GM19023 (cell line): ENCODE results near the gene SNX22.

Experiments
- ATAC-seq: cut with Tn5 transposase; IDR thresholded peaks from one replicate; pipeline ENCODE4 v1.9.1; 2021; ENCODE audit warnings: mild to moderate bottlenecking, moderate library complexity; ENCODE audit not compliant: unreplicated experiment

Gene SNX22

DNA sequence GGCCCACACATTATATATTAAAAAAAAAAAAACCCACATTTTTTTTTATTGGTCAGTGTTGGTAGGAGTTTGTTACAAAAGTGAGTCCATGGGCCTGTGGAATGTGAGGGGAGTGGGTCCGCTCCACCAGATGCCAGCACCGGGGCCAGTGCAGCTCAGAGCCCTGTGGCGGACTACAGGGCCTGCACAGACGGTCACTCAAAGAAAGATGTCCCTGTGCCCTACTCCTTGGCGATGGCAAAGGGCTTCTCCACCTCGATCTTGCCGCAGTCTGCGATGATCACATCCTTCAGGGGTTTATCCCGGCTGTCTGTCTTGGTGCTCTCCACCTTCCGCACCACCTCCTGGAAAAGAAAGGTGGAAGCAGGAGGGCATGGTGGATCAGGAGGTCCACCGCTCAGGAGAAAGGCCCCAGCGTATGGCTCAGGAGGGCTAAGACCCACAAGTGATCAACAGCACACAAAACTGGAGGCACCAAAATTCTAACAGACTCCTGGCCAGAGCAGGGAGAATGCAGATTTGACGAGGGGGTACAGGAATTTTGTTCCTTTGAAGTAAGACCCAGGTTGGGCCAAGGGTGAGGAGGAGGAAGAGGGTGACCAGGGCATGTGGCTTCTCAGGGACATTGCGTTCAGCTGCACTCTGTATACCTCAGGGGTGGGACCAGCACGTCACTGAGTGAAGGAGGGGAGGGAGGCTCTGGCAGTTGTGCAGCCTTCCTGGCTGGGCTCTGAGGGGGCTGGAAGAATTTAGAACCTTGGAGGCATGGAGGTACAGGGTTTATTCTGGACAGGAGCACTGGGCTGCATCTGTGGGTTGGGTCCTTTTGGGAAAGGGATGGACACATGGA is 4.5 kb downstream of the SNX22 start:
- ATAC-seq: no peak

DNA sequence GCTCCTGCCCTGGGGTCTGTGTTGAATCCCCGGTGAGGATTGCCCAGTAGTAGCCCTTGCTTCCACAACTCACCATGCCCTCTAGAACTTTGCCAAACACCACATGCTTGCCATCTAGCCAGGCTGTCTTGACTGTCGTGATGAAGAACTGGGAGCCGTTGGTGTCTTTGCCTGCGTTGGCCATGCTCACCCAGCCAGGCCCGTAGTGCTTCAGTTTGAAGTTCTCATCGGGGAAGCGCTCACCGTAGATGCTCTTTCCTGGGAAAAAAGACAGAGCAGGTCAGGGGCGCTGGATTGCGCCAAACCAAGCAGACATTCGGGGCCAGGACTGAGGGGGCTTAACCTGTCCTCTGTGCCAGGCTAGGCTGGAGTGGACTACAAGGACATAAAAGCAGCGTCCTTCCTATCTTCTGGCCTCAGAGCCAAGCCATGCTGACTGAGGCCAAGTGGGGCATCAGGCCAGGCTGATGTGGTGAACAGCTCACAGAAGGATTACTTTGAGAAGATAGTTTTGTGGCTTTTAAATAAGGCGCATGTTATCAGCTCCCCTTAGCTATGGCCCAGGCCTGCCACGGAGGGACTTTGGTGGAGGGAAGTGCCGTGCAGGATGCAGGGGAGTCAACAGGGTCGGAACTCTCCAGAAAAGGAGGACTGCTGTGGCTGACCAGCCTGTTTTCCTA is 5.3 kb downstream of the SNX22 start:
- ATAC-seq: no peak

DNA sequence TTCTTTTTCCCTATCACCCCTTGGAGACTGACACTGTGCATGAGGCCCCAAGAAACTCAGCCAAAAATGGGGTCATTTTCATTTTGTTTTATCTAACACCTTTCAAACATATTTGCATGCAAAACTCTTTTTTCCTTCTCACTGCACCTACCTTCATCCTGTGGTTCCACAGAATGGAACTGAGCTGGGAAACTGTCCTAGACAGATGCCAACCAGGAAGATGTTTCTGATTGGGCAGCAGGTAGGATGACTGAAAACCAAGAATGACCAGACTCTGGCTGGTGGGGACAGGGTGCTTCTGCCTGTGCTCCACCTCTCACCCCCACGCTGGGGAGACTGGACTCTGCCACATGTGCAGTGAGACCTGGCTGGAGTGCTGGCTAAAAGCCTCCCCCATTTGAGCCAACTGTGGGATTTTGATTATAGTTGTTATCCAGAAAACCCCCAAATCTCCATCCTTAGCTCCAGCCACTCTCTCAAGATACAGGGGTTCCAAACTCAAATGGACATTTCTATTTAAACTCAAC is 6.1 kb downstream of the SNX22 start:
- no peak for ATAC-seq

DNA sequence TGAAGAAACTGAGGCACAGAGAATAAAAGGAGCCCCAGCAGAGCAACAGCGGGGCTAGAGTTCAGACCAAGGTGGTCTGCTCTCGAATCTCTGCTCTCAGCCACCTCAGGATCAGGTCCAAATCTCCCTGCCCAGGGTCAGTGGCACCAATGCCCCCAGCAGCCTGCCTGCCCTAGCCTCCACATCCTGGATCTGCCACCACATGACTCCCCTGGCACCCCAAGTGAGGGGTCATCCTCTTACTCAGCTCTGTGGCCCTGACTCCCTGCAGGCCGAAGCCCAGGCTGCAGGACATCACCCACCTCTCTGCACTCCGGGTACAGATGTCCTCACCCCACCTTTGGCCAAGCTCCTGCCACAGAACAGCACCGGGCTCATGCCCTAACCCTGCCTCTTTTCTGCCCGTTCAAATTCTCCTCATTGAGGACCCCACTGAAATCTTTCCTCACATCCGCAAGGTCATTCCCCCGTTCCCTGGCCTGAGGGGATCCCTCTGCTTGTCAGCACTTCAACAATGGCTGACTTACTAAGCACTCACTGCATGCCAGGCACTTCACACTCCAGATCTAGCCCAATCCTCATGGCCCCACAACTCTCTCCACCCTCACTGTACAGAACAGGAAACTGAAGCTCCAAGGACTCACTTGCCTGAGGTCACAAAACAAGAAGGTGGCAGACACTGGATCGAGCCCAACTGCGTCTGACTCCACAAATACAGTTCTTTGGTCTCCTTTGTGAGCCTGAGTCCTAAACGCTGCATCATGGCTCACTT is 7.0 kb downstream of the SNX22 start:
- ATAC-seq: no peak

DNA sequence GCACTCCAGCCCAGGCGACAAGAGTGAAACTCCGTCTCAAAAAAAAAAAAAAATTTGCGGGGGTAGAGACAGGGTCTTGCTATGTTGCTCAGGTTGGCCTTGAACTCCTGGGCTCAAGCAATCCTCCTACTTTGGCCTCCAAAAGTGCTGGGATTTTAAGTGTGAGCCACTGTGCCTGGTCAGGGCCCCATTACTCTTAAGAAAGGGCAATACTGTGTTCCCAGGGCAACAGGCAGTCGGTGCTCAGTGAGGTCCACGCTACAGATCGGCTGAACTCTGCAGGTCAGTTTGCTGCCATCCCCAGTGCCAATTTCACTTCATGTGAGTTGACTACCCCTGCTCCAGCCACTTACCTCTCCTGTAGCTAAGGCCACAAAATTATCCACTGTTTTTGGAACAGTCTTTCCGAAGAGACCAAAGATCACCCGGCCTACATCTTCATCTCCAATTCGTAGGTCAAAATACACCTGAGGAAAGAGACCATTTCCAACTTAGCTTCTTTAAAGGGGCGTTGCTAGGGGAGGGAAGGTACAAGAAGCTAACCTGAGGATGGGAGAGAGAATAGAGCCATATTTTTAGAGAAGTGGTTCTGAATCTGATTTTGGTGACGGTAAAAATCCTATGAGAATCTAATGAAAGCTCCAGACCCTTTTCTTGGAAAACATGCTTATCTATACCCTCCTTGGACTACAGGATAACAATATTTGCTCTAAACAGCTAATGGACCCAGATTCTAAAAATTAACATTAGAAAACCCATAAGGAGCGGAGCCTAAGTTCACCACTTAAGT is 10.4 kb downstream of the SNX22 start:
- ATAC-seq: no peak

DNA sequence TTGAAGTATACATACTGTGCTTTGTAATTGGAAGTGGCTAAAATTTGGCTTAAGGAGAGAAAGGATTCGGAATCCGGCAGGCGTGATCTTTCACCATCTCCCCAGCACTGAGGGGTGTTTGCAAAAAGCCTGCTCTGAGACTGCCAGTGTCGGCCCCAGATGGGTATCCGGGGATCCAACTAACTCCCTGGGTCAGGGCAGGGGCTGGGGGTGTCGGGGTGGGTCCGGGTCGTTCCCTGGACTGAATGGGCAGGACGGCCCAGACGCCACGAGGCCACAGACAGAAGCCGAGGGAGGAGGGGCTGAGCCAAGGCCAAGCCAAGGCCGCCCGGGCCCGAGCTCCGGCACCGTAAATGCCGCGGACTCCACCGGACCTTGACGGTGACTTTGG is 10.9 kb downstream of the SNX22 start:
- ATAC-seq: peak; percentile 27

DNA sequence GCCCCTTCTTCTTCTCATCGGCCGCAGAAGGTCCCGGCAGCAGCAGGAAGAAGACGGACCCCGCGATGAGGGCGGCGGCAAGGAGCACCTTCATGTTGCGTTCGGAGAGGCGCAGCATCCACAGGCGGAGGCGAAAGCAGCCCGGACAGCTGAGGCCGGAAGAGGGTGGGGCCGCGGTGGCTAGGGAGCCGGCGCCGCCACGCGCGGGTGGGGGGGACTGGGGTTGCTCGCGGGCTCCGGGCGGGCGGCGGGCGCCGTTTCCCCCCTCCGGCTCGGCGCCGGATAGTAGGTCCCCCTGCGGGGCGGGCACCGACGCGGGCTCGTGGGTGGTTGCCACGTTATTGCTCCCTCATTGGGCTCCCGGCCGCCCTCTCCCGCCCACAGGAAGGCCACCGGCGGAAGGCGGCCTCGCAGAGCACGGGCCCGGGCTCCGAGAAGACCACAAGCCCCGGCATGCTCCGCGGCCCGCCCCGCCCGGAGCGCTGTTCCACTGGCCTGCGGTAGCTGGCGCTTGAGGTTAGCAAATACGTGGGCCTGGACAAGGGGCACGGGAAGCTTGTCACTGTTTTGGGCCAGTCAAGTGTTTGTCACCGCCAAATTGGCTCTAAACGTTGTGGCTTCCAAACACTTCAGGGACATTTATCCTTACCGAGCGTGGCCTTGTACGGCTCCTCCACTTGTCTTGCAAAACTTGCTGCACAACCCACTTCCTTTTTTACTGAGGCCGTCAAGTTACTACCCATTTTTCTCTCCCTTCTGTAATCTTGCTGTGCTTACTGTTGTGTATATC is 11.5 kb downstream of the SNX22 start, which contains the start of gene PPIB:
PPIB (minus strand) TSS at position 154 of the 790 bp plus-strand sequence; CDS start at position 118, 36 bp downstream.
- ATAC-seq: peak; percentile 91

DNA sequence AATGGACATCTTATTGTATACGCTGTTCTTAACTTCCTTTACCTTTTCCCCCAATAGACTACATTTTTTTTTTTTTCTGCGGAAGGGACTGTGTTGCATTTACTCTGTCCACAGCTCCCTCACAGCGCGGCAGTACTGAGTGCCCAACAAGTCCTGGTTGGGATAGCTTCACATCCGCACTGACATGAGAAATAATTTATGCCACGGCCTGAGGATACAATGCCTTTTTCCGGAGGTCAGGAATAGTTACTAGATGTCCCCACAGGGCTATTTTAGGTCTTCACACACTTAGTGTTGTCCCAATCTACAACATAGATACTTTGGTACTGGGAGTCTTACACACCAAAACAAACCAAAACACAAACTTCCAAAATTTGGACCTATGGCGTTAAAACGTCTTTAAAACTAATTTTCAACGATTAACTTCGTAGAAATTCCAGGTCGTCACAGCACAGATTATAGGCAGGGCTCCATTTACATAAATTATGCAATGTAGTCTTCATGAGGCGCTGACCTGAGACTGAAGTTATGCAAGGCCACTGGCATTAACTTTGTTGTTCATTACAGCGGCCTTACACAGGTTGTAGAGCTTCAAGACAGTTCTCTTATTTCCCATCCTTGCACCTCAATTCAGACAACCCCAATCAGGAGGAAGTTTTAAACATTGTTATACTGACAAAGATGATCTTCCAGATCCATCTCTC is 12.3 kb downstream of the SNX22 start:
- ATAC-seq: peak; percentile 2

DNA sequence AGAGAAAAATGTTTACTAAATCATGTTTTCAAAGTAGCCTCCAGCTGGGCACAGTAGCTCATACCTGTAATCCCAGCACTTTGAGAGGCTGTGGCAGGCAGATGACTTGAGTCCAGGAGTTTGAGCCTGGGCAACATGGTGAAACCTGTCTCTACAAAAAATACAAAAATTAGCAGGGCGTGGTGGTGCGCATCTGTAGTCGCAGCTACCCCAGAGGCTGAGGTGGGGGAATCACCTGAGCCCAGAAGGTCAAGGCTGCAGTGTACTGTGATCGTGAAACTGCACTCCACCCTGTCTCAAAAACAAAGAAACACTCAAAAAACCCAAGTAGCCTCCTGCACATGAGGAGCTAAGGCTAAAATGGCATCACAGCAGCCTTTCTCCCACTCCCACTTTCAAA is 12.9 kb downstream of the SNX22 start:
- no peak for ATAC-seq

DNA sequence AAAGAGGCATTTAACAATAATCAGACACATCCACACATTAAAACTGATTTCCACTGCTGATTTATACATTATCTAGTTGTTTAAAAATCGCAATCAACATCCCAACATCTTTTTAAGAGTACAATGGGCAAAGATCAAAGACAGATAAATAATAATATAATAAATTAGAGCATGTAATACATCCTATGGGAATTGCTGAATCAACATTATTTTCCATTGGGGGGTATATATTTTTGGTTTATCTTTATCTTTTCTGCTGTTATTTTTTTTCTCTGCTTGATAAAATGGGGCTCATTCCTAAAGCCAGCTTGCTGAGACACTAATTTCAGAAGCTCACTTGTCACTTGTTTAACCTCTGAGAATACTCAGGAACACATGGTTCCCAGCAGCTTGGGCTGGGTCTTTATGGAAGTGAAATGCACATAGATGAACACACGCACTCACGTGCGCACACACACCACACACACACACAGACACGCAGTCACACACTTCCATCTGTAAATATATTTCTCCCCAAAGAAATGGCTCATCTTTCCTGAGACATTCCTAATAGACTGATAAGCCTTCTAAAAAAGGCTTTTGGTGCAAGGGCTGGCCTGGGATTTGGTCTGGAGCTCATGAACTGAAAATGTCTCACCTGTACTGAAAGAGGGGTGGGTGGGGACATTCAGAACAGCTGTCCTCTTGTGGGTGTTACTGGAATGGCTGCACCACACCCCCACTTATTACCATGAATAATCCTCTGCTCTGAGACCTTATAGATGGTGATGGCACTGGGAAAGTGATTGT is 14.8 kb downstream of the SNX22 start:
- no peak for ATAC-seq

DNA sequence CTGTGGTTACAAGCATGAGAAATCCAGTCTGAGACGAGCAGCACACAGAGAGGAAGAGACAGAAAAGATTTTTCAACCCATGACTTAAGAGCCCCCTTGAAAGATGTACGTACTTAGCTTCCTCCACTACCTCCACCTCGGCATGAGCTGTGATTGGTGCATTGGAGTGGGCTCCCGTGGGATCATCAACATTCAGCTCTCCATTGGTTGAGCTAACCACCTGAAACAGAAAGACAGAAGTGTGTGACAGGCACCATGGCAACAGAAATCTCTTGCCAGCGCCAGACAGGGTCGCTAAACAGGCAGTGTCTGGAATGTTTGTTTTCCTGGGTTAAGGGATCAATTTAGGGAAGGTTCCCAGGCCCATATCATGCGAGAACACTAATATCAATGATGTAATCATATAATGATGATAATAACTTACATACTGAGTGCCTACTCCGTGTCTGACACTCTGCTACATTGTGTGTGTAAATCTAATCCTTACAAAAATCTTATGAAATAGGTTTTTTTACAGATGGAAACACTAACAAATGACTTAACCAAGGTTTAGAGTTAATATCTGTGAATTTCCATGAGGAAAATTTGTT is 28.8 kb downstream of the SNX22 start:
- ATAC-seq: no peak

DNA sequence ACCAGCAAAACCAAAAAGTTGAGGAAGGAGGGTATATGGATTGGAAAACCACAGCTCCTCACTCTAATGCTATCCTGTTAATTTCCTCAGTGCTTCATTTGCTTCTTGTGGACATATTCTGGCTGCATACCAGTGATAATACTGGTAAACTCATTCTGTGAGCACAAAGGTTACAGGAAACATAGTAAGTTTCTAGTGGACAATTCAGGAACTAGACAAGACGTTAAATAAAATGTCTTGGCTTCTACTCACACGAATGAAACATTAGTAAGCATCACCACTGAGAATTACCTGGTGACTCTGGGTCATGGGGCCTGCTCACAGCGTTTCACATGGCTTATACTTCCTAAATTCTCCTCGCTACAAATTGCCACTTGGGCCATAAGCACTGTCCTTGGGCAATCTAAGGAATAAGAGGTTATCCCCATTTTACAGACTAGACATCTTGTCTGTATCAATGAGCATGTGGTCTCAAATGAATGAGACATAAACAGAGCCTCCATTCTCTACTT is 31.4 kb downstream of the SNX22 start:
- ATAC-seq: no peak

DNA sequence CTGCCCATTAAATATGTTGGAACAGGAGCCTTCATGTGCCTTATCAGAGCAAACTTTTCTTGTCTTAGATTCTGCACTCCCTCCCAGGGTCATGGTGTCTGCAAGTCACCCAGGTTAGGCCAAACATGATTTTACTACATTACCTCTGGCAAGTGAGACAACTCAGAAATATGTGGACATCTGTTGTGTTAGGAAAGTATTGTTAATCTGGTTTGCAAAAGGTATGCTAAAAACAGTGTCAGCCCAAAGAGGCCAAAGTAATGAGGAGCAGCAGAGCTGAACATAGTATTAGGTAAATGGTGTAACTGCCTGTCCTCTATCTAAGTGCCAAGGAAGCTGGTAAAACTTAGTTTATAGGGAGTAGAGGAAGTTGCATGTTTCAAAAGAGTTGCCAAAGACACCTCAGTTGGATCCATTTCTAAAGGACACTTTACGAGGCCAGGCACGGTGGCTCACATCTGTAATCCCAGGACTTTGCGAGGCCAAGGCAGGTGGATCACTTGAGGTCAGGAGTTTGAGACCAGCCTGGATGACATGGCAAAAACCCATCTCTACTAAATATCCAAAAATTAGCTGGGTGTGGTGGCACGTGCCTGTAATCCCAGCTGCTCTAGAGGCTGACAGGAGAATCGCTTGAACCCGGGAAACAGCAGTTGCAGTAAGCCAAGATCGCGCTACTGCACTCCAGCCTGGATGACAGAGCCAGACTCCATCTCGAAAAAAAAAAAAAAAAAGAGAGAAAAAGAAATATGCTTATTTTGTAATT is 33.8 kb downstream of the SNX22 start:
- ATAC-seq: no peak

DNA sequence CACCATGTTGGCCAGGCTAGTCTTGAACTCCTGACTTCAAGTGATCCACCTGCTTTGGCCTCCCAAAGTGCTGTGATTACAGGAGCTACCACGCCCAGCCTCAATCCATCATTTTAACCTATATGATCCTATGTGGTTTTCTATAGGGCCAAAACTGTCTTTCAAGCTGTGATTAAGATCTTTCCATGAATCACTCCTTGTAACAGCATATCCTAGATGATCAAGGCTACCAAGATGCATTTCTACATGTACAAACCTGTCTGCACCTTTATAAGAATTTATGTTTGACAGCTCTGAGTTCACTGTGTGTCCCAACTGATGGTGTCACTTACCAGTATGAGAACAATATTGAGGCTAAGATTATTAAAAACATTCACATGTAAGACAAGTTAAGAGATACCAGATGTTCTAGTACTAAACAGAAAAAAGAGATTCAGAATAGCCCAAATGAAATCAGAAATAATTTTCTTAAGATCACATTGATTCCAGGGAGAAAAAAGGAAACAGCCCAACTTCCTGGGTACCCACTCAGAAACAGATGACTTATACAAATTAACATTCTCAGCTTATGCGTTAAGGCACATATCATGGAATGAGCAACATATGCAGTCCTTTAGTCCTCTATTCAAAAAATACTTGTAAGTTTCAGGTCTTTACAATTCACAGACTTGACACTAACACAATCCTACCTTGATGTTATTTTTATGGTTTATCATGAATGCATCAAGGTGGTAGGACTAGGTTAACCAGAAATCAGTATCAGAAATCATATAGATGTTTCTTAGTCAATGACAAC is 36.1 kb downstream of the SNX22 start:
- no peak for ATAC-seq

DNA sequence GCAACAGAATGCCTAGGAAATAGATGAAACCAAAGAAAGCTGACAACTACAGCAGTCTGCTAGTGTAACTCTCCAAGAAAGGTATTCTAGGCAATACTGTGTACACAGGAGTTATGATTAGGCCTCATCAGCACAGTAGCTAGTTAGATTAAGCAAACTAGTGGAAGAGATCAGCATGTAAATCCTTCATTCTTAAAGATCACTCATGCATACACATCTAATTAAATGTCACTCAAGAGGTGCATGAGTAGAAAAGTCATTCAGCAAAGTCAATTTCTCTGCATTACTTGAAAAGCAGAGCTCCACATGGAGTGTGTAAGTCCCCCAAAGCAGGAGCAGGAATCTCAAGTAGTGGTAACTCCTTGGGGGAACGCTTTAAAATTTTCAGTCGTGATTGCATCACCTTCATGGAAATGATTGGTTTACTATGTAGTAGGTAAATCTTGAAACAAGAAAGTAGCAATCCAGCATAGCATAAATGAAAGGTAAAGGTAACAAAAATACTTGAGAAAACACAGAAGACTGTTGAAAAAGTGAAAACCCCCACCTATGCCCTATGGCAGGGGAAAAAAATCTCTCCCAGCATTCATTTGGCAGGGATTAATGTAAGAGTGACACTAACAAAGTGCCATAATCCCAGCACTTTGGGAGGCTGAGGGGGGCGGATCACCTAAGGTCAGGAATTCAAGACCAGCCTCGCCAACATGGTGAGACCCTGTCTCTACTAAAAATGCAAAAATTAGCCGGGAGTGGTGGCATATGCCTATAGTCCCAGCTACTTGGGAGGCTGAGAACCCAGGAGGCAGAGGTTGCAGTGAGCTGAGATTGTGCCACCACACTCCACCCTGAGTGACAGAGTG is 40.7 kb downstream of the SNX22 start:
- no peak for ATAC-seq
